ENCODE measurements around the gene C1D.

C1D gene

GRCh38 chr2:68062680-68063387, at the start of gene C1D:
Gene C1D, minus strand, starts transcription at chr2:68063004. Its CDS starts 15,694 bp downstream, at chr2:68047310.
- Histone ChIP-seq H3K36me3 (ENCODE audit: insufficient read depth, low read length) (no peaks in the 10 kb centered on the region), H3K27ac (ENCODE audit: low read depth, low read length) (peak within 1 kb of the TSS; percentile 85), H3K4me1 (ENCODE audit: insufficient read depth, low read length) (peaks cover 9% of the 10 kb centered on the region), H3K27me3 (ENCODE audit: control insufficient read depth in 1 of 2, insufficient read depth in 2 of 2, low read length in 2 of 2) (no peaks in the 10 kb centered on the region), H3K9ac (ENCODE audit: low read length) (peak within 1 kb of the TSS; percentile 91), H3K4me3 (ENCODE audit: low read depth in 1 of 2, low read length in 2 of 2) (peak within 1 kb of the TSS; percentile 80 to 89), H3K9me3 (ENCODE audit: low read length) (no peaks in the 10 kb centered on the region)

- no peaks in the 10 kb centered on the region for H3K9me3 ChIP-seq (ENCODE audit: low read length)
- H3K27ac ChIP-seq (ENCODE audit: low read depth, low read length), result no peak overlapping the region
- H3K9ac ChIP-seq (ENCODE audit: low read length), result no peak overlapping the region
- H3K36me3 ChIP-seq (ENCODE audit: insufficient read depth, low read length), result no peaks in the 10 kb centered on the region
- H3K4me3 ChIP-seq (ENCODE audit: low read depth in 1 of 2, low read length in 2 of 2), result no peak overlapping the region
- H3K27me3 ChIP-seq (ENCODE audit: control insufficient read depth in 1 of 2, insufficient read depth in 2 of 2, low read length in 2 of 2), result no peaks in the 10 kb centered on the region
- no peaks in the 10 kb centered on the region for H3K4me1 ChIP-seq (ENCODE audit: insufficient read depth, low read length)
Measured at GRCh38 chr2:68110102-68110501, 47.3 kb upstream of the C1D start.

- Histone ChIP-seq H3K9me3 (ENCODE audit: low read length) (no peaks in the 10 kb centered on the region), H3K9ac (ENCODE audit: low read length) (no peak overlapping the region), H3K36me3 (ENCODE audit: insufficient read depth, low read length) (no peaks in the 10 kb centered on the region), H3K27ac (ENCODE audit: low read depth, low read length) (no peak overlapping the region), H3K4me1 (ENCODE audit: insufficient read depth, low read length) (no peaks in the 10 kb centered on the region), H3K27me3 (ENCODE audit: control insufficient read depth in 1 of 2, insufficient read depth in 2 of 2, low read length in 2 of 2) (no peaks in the 10 kb centered on the region), H3K4me3 (ENCODE audit: low read depth in 1 of 2, low read length in 2 of 2) (no peak overlapping the region)
Measured at GRCh38 chr2:68108120-68108519, 45.3 kb upstream of the C1D start.

GRCh38 chr2:68107475-68107874, 44.7 kb upstream of the C1D start:
- no peak overlapping the region for H3K4me3 ChIP-seq (ENCODE audit: low read depth in 1 of 2, low read length in 2 of 2)
- no peak overlapping the region for H3K9ac ChIP-seq (ENCODE audit: low read length)
- no peak overlapping the region for H3K27ac ChIP-seq (ENCODE audit: low read depth, low read length)
- no peaks in the 10 kb centered on the region for H3K27me3 ChIP-seq (ENCODE audit: control insufficient read depth in 1 of 2, insufficient read depth in 2 of 2, low read length in 2 of 2)
- no peaks in the 10 kb centered on the region for H3K9me3 ChIP-seq (ENCODE audit: low read length)
- no peaks in the 10 kb centered on the region for H3K4me1 ChIP-seq (ENCODE audit: insufficient read depth, low read length)
- no peaks in the 10 kb centered on the region for H3K36me3 ChIP-seq (ENCODE audit: insufficient read depth, low read length)

GRCh38 chr2:68104111-68104835, 41.5 kb upstream of the C1D start:
- H3K27me3 ChIP-seq (ENCODE audit: control insufficient read depth in 1 of 2, insufficient read depth in 2 of 2, low read length in 2 of 2), result no peaks in the 10 kb centered on the region

GRCh38 chr2:68103709-68104055, 40.9 kb upstream of the C1D start:
- no peaks in the 10 kb centered on the region for H3K27me3 ChIP-seq (ENCODE audit: control insufficient read depth in 1 of 2, insufficient read depth in 2 of 2, low read length in 2 of 2)
- no peak overlapping the region for H3K9ac ChIP-seq (ENCODE audit: low read length)
- H3K4me1 ChIP-seq (ENCODE audit: insufficient read depth, low read length), result no peaks in the 10 kb centered on the region
- no peaks in the 10 kb centered on the region for H3K9me3 ChIP-seq (ENCODE audit: low read length)
- no peak overlapping the region for H3K27ac ChIP-seq (ENCODE audit: low read depth, low read length)
- no peaks in the 10 kb centered on the region for H3K36me3 ChIP-seq (ENCODE audit: insufficient read depth, low read length)
- H3K4me3 ChIP-seq (ENCODE audit: low read depth in 1 of 2, low read length in 2 of 2), result no peak overlapping the region

More at GRCh38 chr2:68104111-68104835, 41.5 kb upstream of the C1D start:
- no peak overlapping the region for H3K9ac ChIP-seq (ENCODE audit: low read length)
- H3K4me3 ChIP-seq (ENCODE audit: low read depth in 1 of 2, low read length in 2 of 2), result no peak overlapping the region
- H3K9me3 ChIP-seq (ENCODE audit: low read length), result no peaks in the 10 kb centered on the region
- H3K4me1 ChIP-seq (ENCODE audit: insufficient read depth, low read length), result no peaks in the 10 kb centered on the region
- no peaks in the 10 kb centered on the region for H3K36me3 ChIP-seq (ENCODE audit: insufficient read depth, low read length)
- H3K27ac ChIP-seq (ENCODE audit: low read depth, low read length), result no peak overlapping the region

DNA sequence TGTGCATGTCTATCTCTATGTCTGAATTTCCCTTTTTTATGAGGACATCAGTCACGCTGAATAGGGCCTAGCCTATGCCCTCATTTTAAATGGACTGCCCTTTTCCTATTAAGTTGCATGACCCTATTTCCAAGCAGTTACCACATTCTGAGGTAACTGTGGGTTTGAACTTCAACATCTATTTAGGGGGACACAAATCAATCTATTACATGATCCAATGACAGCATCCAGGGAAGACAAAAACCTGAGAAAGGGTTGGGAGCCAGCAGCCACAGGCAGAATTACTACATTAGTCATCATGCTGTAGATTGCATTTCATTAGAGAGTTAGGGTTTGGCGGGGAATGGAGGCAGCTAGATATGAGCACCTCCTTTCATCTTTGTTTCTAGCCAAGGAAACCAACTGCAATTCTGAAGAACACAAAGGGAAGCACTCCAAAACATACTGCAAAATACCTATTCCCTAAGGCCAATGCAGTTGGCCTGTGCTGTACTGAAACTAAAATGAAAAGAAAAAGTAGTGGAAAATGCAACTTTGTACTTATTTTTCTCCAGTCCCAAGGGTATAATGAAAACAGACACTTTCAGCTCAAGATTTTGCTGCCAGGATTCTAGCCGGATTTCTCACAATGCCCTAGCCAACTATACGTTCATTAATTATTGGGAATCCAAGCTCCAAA, 40.4 kb upstream of the C1D start:
- H3K4me1 ChIP-seq (ENCODE audit: insufficient read depth, low read length), result no peaks in the 10 kb centered on the region
- H3K9me3 ChIP-seq (ENCODE audit: low read length), result no peaks in the 10 kb centered on the region
- no peaks in the 10 kb centered on the region for H3K36me3 ChIP-seq (ENCODE audit: insufficient read depth, low read length)
- no peak overlapping the region for H3K4me3 ChIP-seq (ENCODE audit: low read depth in 1 of 2, low read length in 2 of 2)
- H3K9ac ChIP-seq (ENCODE audit: low read length), result no peak overlapping the region
- H3K27ac ChIP-seq (ENCODE audit: low read depth, low read length), result no peak overlapping the region
- no peaks in the 10 kb centered on the region for H3K27me3 ChIP-seq (ENCODE audit: control insufficient read depth in 1 of 2, insufficient read depth in 2 of 2, low read length in 2 of 2)

DNA sequence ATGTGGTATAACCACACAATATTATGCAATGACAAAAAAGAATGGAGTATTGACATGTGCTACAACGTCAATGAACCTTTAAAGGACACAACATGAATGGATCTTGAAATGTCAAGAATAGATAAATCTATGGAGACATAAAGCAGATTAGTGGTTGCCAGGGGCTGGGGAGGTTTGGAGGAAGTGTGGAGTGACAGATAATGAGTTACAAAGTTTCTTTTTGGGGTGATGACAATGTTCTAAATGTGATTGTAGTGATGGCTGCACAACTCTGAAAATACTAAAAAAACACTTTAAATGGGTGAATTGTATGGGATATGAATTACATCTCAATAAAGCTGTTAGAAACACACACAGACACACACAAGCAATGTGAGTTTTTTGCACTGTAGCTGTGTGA, 37.4 kb upstream of the C1D start:
- Histone ChIP-seq H3K9ac (ENCODE audit: low read length) (no peak overlapping the region), H3K9me3 (ENCODE audit: low read length) (no peaks in the 10 kb centered on the region), H3K27me3 (ENCODE audit: control insufficient read depth in 1 of 2, insufficient read depth in 2 of 2, low read length in 2 of 2) (no peaks in the 10 kb centered on the region), H3K4me3 (ENCODE audit: low read depth in 1 of 2, low read length in 2 of 2) (no peak overlapping the region), H3K27ac (ENCODE audit: low read depth, low read length) (no peak overlapping the region), H3K36me3 (ENCODE audit: insufficient read depth, low read length) (no peaks in the 10 kb centered on the region), H3K4me1 (ENCODE audit: insufficient read depth, low read length) (no peaks in the 10 kb centered on the region)

- no peaks in the 10 kb centered on the region for H3K27me3 ChIP-seq (ENCODE audit: control insufficient read depth in 1 of 2, insufficient read depth in 2 of 2, low read length in 2 of 2)
- H3K9ac ChIP-seq (ENCODE audit: low read length), result no peak overlapping the region
- H3K4me1 ChIP-seq (ENCODE audit: insufficient read depth, low read length), result no peaks in the 10 kb centered on the region
- H3K9me3 ChIP-seq (ENCODE audit: low read length), result no peaks in the 10 kb centered on the region
- no peak overlapping the region for H3K27ac ChIP-seq (ENCODE audit: low read depth, low read length)
- no peaks in the 10 kb centered on the region for H3K36me3 ChIP-seq (ENCODE audit: insufficient read depth, low read length)
- H3K4me3 ChIP-seq (ENCODE audit: low read depth in 1 of 2, low read length in 2 of 2), result no peak overlapping the region
Measured at GRCh38 chr2:68099260-68099659, 36.5 kb upstream of the C1D start.

DNA sequence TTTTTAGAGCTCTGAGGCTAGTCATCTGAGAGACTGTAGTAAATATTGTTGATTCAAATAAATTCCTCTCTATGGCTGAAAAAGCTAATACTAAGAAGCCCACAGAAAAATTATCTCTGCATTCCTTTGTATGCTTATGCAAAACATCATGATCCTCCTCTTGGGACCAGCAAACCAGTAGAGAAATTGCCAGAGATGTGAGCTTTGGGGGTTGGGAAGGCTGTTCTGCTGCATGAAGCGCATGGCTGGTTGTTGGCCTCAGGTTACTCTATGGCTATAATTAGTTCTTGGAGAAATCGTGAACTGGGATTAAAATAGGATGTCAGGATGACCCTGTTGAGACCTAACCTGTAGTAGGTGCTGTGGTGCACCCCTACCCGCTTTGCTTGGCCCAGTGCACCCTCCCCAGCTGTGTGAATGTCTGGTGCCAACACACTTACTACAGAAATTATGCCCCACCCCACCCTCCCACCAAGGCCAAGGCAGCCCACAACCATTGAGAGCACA, 35.5 kb upstream of the C1D start:
- no peak overlapping the region for H3K4me3 ChIP-seq (ENCODE audit: low read depth in 1 of 2, low read length in 2 of 2)
- no peak overlapping the region for H3K9ac ChIP-seq (ENCODE audit: low read length)
- no peaks in the 10 kb centered on the region for H3K9me3 ChIP-seq (ENCODE audit: low read length)
- H3K27me3 ChIP-seq (ENCODE audit: control insufficient read depth in 1 of 2, insufficient read depth in 2 of 2, low read length in 2 of 2), result no peaks in the 10 kb centered on the region
- no peaks in the 10 kb centered on the region for H3K4me1 ChIP-seq (ENCODE audit: insufficient read depth, low read length)
- no peak overlapping the region for H3K27ac ChIP-seq (ENCODE audit: low read depth, low read length)
- no peaks in the 10 kb centered on the region for H3K36me3 ChIP-seq (ENCODE audit: insufficient read depth, low read length)

- Histone ChIP-seq H3K9ac (ENCODE audit: low read length) (no peak overlapping the region), H3K27ac (ENCODE audit: low read depth, low read length) (no peak overlapping the region), H3K4me3 (ENCODE audit: low read depth in 1 of 2, low read length in 2 of 2) (no peak overlapping the region), H3K27me3 (ENCODE audit: control insufficient read depth in 1 of 2, insufficient read depth in 2 of 2, low read length in 2 of 2) (no peaks in the 10 kb centered on the region), H3K9me3 (ENCODE audit: low read length) (no peaks in the 10 kb centered on the region), H3K36me3 (ENCODE audit: insufficient read depth, low read length) (no peaks in the 10 kb centered on the region), H3K4me1 (ENCODE audit: insufficient read depth, low read length) (no peaks in the 10 kb centered on the region)
Measured at GRCh38 chr2:68094111-68094510, 31.3 kb upstream of the C1D start.
